Choroid plexus epithelial cell (primary cell): ENCODE measurements around the gene PLEKHM3.

Source experiments
- DNase-seq: peaks from one replicate; pipeline ENCODE4 v3.0.0-alpha.2; 2010; ENCODE audit warnings: low read depth
- H3K4me3 ChIP-seq: 2 replicates; pipeline ENCODE4 v1.5.1; 2011; ENCODE audit warnings: low read depth, mild to moderate bottlenecking, control low read depth, low read length, moderate library complexity
- CTCF ChIP-seq: conservative IDR thresholded peaks from 2 replicates; pipeline ENCODE4 v1.5.1; 2011; ENCODE audit warnings: low read depth, mild to moderate bottlenecking, control low read depth, inconsistent platforms, low read length, moderate library complexity

Gene PLEKHM3

GRCh38 chr2:207895274-207895860 lies 130.0 kb downstream of the PLEKHM3 start:
- DNase-seq: no peak
- H3K4me3 ChIP-seq: no peak overlapping the region
- TF ChIP-seq CTCF: no peak

- DNase-seq: no peak
- H3K4me3 ChIP-seq: no peak overlapping the region
- no peak for TF ChIP-seq CTCF
Observed at GRCh38 chr2:207892716-207893402, 132.5 kb downstream of the PLEKHM3 start.

- no peak for DNase-seq
- H3K4me3 ChIP-seq: no peak overlapping the region
- no peak for TF ChIP-seq CTCF
Observed at GRCh38 chr2:207891086-207891844, 134.1 kb downstream of the PLEKHM3 start.

- DNase-seq: no peak
- no peak for TF ChIP-seq CTCF
Observed at GRCh38 chr2:207887500-207887899, 137.8 kb downstream of the PLEKHM3 start.

GRCh38 chr2:207885010-207885409 lies 140.3 kb downstream of the PLEKHM3 start:
- no peak for DNase-seq
- H3K4me3 ChIP-seq: no peak overlapping the region
- no peak for TF ChIP-seq CTCF

More at GRCh38 chr2:207887500-207887899, 137.8 kb downstream of the PLEKHM3 start:
- H3K4me3 ChIP-seq: no peak overlapping the region

GRCh38 chr2:207884127-207884526 lies 141.2 kb downstream of the PLEKHM3 start:
- no peak for TF ChIP-seq CTCF
- no peak for DNase-seq
- H3K4me3 ChIP-seq: no peak overlapping the region
